ENCODE results near the gene EBF3.

EBF3 gene

DNA sequence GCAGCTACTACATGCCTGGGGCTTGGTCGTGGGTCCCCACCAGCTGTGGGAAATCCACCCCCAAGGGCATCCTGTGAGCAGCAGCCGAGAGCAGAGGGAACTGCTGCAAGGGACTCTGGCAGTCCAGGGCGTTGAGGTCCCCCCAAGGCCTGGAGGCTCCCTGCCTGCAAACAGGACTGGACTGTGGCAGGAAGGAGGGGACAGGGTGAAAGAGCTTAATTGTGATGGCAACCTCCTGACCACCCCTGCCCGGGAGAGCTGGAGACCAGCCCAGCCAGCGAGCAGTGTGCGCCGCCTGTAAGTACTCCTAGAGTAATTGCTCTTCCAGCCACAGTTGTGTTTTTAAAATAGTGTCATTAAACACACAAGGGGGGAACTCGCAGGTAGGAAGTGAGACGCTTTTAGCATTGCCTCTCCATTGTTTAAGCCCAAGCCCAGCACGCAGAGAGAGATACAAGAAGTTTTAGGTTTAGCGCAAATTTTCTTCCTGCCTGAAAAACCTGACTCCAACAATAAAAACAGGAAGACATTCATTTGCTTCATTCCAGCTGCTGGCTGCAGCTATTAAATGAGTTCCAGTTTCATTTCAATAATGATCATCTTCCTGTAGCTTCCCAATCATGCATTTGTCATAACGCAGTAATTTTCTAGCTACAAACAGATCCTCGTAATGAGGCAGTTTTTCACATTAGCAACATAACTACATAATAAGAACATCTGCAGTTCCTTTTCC lies 111.1 kb downstream of the EBF3 start:
- DNase-seq (ENCODE audit: low spot score): no peak

DNA sequence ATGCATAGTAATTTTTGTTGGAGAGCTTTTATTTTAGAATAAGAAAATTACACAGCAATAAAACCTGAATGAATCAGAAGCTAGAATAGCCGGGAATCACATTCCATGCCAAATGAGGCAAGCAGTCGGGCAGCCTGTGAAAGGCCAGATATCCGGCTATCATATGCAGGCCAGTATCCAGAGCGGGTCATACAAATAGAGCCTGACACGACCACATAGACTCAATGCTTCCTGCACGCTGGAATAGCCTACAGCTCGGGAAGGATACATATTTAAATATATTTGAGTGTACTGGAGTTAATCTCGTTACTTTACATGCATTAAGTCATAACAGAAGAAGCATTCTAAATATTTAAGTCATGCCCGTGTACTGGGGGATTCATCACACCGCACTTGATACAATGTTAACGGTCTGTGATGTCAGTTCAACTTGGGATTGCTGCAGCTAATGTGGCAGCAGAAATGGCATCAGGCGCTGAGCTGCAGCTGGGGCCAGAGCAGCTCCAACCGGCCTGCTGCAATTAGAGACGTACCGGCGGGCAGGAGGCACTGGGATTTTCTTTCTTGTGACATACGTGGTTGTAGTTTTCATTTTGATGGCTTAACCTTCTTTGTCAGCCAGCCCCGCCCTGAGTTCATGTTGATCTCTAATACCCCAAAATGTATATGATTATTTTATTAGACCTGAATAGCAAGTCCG lies 112.0 kb downstream of the EBF3 start:
- DNase-seq (ENCODE audit: low spot score): no peak

DNA sequence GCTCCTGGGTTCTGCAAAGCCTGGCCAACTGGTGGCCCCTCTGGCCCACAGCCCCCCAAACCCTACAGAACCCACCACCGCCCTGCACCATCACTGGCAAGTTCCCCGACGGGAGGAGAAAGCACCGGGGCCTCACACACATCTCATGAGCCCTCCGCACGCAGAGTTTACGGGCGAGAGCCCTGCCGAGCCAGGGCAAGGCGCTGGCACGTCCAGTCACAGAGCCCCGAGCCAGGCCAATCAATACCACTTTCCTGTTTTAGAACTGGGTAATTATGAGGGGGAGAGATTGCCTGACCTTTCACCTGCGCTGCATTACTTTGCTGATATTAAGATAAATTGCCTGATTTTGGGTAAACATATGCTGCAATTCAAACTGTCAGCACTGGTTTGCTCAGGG lies 113.3 kb downstream of the EBF3 start:
- no peak for DNase-seq (ENCODE audit: low spot score)

DNA sequence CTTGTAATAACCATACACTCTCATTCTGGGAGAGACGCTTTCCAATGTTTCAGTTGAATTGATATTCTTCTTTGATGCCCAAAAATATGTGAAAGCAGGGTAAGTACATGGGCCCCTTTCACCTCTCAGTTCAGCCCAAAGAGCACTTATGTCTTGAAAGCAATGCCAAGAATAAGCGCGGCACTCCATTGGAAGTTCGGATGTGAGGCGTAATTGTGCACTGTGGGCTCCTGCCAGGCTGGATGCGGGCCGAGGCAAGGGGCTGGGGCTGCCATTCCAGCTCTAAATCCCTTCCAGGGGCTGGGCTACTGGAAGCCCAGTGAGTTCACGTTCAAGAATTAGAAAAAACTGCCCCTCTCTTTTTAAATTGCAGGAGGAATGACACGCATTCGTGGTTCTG lies 113.8 kb downstream of the EBF3 start:
- no peak for DNase-seq (ENCODE audit: low spot score)

DNA sequence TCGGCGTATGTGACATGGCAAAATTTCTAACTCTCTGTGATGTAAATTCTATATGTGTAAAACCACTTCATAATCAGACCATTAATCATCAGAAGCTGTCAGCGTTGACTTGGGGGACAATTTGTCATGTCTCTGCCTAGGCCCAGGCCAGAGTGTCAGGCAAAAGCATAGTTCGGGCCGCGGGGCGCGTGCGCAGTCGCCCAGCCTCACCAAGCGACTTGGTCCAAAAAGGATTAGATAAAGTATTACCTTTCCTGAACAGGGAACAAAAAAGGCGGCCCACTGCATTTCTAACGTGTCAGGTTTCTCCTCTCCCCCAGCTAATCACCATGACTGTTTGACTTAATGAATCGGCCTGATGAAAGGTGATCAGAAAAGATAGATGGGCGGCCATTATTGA lies 114.2 kb downstream of the EBF3 start:
- DNase-seq (ENCODE audit: low spot score): no peak

DNA sequence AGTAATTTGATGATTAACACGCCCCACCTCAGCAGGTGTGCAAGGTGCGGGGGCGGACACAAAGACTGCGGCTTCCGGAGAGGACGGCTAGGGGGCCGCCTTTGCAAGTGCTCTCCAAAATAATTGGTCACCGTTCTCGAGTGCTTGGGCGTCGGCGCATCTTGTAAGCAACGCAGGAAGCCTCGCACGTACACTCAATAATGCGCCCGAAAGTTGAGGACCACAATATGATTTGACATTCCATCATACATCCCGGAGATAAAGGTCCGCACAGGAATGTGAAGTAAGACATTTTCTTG lies 114.7 kb downstream of the EBF3 start:
- DNase-seq (ENCODE audit: low spot score): no peak

DNA sequence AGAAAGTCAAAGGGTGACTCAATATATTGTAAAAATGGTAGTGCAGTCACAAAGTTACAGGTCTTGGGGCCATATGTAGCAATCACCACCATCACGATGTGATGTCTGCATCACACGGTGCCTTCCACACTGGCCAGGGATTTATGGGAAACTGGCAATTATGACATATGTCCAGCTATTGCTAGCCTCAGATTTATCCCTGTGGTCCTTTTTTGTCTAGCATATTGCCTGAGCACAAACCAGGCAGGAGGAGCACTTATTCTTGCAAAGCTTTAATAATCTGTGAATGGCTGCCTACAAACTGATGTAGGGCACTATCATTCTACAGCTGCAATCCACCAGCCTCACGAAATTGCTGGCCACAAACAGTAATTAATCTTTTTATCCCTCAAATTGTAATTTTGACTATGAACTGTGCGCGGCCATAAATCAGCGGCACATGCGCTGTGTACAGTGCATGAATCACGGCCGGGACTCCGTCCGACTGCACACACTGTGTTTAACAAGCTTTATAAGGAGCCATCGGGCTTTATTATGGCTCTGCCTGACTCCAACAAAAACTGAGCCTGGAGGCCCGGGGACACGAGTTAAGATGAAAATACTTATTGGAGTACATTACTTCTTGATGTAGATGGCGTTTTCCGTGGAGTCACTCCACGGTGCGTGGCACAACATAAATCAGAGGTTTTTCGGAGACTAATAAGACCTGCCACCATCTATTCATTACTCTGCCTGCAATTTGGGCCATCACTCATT lies 115.2 kb downstream of the EBF3 start:
- no peak for DNase-seq (ENCODE audit: low spot score)

DNA sequence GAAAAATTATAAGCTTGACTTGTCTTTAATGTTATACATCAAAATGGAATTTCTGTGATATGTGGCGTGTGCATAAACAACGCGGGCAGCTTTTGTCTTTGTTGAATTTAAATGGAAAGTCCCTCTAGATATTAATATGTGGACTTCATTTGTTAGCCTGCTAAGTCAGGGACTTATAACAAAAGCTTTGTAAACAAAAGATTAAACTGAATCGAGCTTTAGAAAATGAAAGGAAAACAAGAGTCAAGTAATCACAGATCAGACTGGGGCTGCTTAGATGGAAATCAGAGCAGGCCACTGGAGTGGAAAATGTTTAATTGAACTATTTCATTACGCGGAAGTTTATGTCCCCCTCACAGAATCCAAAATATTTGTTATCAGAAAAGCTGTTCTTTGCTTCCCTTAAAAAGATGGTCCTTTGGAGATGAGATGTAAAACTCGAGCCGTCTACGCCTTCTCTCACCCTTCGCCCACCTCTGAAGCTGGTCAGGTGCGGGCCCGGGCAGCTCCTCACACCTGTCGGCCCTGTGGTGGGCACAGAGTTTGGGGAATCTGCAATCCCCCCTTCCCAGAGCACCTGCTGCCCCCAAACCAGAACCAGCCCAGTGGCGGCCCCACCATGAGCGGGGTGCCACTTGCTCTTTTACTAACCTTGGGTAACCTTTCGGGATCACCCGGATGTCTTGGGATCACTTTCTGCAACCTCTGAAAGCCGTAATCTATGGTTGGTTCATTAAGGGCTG lies 116.2 kb downstream of the EBF3 start:
- DNase-seq (ENCODE audit: low spot score): no peak

DNA sequence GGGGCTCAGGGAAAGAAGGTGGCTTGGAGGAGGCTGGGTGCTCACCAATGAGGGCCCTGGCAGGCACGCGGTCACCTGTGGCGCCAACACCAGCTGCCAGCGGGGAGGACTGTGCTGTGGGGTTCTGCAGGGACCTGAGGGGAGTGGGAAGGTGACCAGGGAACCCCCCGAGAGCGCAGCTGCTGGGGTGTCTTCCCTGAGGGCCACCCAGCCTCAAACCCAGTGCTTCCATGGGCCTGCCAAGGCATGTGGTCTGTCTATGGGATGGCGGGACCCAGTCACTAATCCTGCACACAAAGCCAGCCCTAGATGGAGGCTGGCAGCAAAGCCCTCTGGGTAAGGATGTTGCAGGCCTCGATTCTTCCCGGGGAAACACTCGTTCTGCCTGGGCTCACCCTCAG lies 117.1 kb downstream of the EBF3 start:
- DNase-seq (ENCODE audit: low spot score): no peak

DNA sequence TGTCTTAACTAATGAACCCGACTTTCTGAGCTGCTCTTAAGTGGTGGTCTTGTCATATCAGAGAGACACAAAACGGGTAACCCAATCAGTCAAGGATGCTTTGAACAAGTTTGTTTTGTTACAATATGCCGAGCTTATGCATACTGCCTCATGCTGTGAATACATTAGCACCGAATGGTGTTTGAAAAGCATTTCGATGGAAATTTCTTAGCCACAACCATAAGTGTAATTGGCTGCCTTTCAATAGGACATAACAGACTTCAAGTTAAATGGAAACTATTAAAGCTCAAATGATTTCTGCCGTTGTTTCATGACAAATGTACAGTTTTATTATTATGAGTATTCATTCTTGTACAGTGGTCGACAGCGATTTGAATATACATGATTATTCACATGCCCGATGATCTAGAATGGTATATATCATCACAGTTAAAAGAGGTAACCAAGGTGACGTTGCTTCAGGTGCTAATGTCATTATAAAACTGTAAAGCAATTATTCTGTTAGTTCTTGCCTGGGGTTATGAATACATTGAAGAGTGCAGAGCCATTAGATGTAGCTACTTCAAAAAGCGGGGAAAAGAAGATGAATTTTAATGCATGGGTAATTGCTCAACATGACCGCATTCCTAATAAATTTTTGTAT lies 118.8 kb downstream of the EBF3 start:
- DNase-seq (ENCODE audit: low spot score): no peak

DNA sequence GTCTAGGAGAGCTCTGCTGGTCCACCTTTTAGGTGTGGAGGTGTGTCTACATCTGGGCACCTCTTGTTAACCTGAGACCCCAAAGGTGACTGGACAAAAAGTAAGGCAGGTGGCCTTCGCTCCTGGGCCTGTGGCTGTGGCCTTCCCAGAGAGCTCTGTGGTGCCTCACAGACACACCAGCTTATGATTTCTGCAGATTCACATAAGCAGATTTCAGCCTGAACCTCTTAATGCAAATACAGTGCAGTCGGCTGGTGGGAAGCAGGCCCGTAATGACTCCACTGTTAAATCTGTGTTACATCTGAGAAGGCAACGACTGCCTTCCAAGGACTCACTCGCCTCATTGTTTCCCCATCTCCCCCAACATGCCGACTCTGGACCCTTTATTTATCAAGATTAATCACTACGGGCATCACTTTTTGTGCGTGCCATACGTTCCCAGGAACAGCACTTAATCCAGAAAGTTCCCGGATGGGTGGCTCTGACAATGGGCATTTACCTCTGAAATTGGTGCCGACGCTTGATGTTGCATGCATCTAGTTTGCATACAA lies 119.8 kb downstream of the EBF3 start:
- no peak for DNase-seq (ENCODE audit: low spot score)

DNA sequence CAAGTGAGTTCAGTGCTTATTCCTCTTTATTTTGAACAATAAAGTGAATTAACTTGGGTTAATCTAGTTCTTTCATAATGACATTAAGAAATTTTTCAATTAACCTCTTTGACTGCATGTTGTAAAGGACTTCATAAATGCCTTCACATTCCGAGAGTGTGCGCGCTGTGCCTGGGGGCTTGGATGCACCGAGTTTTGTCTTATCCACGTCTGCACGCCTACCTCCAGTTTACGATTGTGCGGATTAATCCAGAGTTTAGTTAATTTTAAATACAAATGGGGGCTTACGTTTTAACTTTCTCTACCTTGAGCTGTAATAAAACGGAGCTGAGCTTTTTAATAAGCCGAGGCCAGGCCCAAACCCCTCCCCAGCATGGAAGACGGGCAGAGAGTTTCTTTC lies 120.4 kb downstream of the EBF3 start:
- no peak for DNase-seq (ENCODE audit: low spot score)

DNA sequence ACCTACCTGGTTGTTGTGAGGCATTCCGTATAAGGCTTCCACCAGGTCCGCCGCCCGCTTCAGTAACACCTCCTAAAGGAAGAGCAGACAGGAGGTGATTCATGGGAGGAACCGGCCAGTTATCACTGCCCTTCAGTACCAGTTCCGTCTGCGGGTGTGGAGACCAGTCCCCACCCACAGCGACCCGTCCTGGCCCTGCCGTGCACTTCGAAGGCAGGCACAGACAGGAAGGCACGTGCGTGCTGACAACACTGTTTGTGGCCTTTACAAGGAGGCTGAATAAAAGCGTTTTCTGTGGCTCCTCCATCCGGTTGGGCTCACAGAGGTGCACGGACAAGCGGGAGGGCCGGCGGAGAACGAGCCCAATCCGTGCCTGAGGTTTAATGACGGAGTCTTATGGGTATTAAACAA lies 120.9 kb downstream of the EBF3 start:
- no peak for DNase-seq (ENCODE audit: low spot score)

DNA sequence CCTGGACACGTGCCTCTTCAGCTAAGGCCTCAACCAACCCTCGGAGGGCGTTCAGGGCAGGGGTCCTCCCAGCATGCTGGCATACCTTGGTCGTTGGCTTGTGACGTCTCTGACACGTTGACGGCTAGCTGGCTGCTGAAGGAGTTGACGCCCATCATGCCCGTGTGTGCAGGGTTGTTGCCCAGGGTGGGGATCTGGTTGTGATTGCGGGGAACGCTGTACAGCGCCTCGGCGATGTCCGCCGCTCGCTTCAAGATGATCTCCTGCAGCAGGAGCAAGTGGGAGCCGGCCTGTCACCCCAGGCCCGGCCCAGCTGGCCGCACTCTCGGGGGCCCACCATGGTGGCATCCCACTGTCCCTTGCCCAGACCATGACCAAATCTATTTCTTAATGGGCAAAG lies 122.0 kb downstream of the EBF3 start:
- DNase-seq (ENCODE audit: low spot score): no peak

DNA sequence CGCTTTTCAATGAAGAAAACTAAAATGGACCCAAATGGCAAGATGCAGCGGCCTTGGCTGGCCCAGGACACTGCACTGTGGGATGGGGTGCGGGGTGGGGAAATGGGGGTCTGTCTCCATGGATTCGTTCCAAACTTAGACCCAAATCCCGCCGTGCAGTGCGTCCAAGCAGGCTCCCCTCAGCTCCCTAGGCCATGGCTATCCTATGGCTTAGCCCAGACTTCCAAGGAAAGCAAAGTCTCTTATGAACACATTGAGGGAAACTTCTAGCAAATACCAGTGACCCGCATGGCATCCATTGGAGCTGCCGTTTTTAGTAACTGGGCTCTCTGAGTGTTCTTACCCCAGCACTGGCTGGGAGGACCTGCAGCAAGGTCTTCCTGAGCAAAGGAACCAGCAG lies 122.5 kb downstream of the EBF3 start:
- no peak for DNase-seq (ENCODE audit: low spot score)

DNA sequence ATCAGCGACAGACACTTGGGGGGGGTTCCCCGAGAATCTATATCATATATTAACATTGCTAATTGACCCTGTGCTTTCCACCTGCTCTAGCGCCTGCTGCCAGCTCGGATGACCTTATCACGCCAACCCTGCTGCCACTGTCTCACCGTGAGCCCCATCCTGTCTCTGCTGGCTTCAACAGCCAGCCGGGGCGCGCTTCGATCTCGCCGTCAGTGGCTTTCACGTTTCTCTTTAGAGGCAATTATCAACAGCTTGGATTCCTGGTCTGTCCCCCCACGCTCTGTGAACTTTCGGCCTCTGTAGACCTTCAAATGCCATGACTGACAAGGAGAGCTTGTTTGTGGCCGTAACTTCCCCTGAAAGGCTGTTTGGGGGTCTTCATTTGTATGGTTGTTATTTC lies 123.0 kb downstream of the EBF3 start:
- no peak for DNase-seq (ENCODE audit: low spot score)

DNA sequence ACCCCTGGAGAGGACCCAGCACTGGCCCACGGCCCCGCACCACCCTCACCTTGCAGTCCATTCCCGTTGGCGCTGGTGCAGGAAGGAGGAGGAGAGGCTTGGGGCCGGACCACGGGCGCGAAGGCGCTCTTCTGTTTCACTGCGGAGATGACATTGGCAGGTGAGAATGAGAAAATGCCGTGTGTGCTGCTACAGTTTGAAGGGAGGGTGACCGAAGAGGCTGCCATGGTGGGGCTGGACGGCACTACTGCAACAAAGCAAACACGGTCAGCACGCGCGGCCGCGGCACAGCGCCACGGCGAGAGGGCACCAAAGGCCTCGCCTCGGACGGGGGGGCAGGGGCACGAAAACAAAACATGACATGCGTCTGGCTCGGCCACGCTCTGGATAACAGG lies 123.9 kb downstream of the EBF3 start:
- DNase-seq (ENCODE audit: low spot score): no peak

DNA sequence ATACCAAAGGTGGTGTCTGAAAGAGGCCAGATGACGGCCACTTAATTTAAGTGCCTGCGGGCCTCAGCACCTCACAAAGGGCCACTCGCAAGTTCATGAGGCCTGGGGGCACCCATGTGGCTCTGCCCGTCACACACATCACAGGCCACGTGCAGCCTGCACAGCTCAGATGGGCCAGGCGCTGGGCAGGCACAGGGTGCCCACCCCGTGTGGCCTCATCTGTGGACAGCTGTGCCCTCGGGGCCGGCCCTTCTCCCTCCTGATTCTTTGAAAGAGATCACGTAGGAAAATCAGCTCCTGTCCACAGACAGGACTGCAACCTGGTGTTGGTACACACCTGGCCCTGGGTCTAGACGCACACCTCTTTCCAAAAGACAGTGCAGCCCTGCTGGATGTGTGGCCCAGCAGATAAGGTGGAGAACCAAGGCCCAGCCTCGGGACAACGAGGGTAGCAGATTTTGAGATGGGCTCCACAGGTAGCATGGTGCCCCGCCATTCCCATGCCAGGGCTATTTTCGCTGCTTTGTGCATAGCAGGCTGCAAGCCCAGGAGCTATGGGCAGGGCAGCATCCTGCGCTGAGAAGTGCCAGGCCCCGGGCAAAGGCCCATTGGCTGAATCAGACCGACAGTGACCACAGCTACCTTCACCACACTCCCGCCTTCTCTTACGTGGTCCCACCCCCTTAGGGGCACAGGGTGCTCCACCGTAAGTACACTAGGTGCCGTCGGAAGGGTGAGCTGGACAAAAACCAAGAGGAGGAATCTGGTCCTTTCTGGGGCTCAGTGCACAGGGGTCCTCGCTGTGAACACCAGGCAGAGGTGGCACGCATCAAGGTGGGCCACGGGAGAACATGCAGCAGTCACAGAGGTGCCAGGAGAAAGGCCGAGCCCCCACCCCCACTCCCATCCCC lies 124.5 kb downstream of the EBF3 start:
- no peak for DNase-seq (ENCODE audit: low spot score)

DNA sequence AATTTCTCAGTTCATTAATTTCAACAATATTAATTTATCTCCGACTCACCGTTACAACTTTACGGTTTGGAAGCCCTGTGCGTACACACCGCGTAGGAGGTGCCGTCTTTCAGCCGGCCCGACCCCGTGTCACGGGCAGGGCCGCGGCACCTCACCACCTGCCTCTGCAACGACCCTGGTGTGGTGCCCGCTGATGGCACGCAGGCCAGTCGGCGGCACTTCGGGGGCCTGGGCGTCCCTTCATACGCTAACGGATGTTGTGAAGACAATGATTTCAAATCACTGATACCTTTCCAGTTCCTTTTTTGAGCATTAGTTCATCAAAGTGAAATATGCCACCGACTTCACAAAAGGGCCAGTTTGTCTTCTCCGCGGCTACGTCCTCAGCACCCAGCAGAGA lies 125.3 kb downstream of the EBF3 start:
- no peak for DNase-seq (ENCODE audit: low spot score)

DNA sequence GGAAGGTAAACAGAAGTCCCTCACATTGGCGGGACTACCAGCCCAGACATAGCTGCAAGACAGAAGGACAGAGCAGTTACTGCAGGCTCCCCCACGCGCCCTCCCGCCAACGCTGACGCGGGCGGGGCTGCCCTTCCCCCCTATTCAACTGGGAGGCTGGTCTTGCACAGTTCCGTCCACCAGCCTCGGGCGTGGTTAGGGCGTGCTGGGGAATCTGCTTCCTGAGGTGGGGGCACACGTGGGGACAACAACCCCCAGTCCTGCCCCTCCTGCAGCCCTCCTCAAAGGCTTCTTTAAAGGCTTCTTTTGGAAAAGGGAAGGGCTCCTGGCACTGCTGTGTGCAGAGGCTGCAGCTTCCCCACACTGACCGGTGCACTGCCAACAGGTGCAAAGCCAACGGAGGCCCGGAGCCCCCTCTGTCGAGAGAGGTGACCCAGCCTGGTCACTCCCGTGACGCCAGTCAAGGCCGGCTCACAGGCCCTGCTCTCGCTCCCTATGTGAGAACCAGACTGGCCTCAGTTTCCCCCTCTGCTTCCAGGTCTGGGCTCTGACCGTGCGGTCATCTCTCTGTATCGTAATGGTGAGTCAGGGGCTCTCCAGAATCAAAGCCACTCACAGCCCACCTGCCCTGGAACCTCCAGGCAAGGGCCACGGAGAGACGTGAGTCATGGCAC lies 126.0 kb downstream of the EBF3 start:
- no peak for DNase-seq (ENCODE audit: low spot score)
